Large intestine (tissue), 3 donors: Measurements from ENCODE around the gene GPR137. TPM values are rescaled to one million over a fixed set of nuclear protein-coding genes. Genes with fewer than 3 reads are reported as not detected.

Source experiments
- DNase-seq, 2 donors: peaks; one replicate each; pipeline versions ENCODE4 v3.0.0 to v3.0.0-alpha.2; 2013
- H3K27ac ChIP-seq: one replicate; pipeline ENCODE4 v1.5.1; 2013; ENCODE audit warnings: low read length
- H3K27me3 ChIP-seq: 2 replicates; pipeline ENCODE4 v1.6.1; 2013; ENCODE audit warnings: low read length; ENCODE audit not compliant: control insufficient read depth, insufficient read depth
- H3K36me3 ChIP-seq: 2 replicates; pipeline ENCODE4 v1.6.1; 2013; ENCODE audit warnings: low read length; ENCODE audit not compliant: control insufficient read depth, insufficient read depth
- H3K4me1 ChIP-seq: one replicate; pipeline ENCODE4 v1.6.1; 2013; ENCODE audit warnings: low read length; ENCODE audit not compliant: control insufficient read depth, insufficient read depth
- H3K4me3 ChIP-seq: one replicate; pipeline ENCODE4 v1.5.1; 2013; ENCODE audit warnings: low read length
- H3K9me3 ChIP-seq: one replicate; pipeline ENCODE4 v1.6.1; 2013; ENCODE audit warnings: mild to moderate bottlenecking, low read depth, low read length, moderate library complexity; ENCODE audit not compliant: control insufficient read depth
- WGBS: methylation state at CpG from one replicate; pipeline ENCODE4 v1.1.5; 2013; ENCODE audit warnings: low lambda C conversion rate; ENCODE audit not compliant: insufficient coverage; 5-methylcytosine and 5-hydroxymethylcytosine counted together
- polyA plus RNA-seq: library from polyadenylated mRNA; unstranded; fragments of 120-200 nt; gene quantifications from one replicate; pipeline ENCODE4 v1.2.1, GENCODE V29; 2013

Gene GPR137
- polyA plus RNA-seq, 1 donor = 20.6 TPM

- Histone ChIP-seq H3K4me3 (peak overlapping the region; percentile 91), H3K27me3 (no peaks in the 10 kb centered on the region), H3K27ac (peak overlapping the region; percentile 96), H3K4me1 (peaks cover 36% of the 10 kb centered on the region), H3K36me3 (peaks cover 45% of the 10 kb centered on the region), H3K9me3 (no peaks in the 10 kb centered on the region)
- DNase-seq = no peak
- 31% methylated on average over 3 of the region's 32 CpGs for WGBS
Measured at GRCh38 chr11:64316672-64317324, 31.1 kb downstream of the GPR137 start.

- Histone ChIP-seq H3K36me3 (peaks cover 46% of the 10 kb centered on the region), H3K27me3 (no peaks in the 10 kb centered on the region), H3K4me3 (peak within 1 kb of the TSS; percentile 91), H3K4me1 (peaks cover 43% of the 10 kb centered on the region), H3K9me3 (no peaks in the 10 kb centered on the region), H3K27ac (peak within 1 kb of the TSS; percentile 96)
- peak; percentile 98 to 99 for DNase-seq
- WGBS = no CpG with 5 or more reads among the region's 43 CpGs
Measured at GRCh38 chr11:64317325-64317960, 31.8 kb downstream of the GPR137 start, which contains the start of gene TRMT112. Gene TRMT112, minus strand, starts transcription at chr11:64317559. Its CDS starts 33 bp downstream, at chr11:64317526.

- peak; percentile 98 for DNase-seq
- peaks cover 49% of the 10 kb centered on the region for H3K4me1 ChIP-seq
Measured at GRCh38 chr11:64317961-64318765, 32.5 kb downstream of the GPR137 start, which contains the start of gene PRDX5. Gene PRDX5, plus strand, starts transcription at chr11:64318121. Its CDS starts 95 bp downstream, at chr11:64318216.

GRCh38 chr11:64318766-64319761 is 33.4 kb downstream of the GPR137 start:
- no CpG with 5 or more reads among the region's 19 CpGs for WGBS
- DNase-seq = peak in 1 of 2 donors; percentile 60
- Histone ChIP-seq H3K36me3 (peaks cover 43% of the 10 kb centered on the region), H3K9me3 (no peaks in the 10 kb centered on the region), H3K4me1 (peaks cover 49% of the 10 kb centered on the region), H3K27me3 (no peaks in the 10 kb centered on the region), H3K4me3 (peak overlapping the region; percentile 91), H3K27ac (peak overlapping the region; percentile 96)

More at GRCh38 chr11:64317961-64318765, 32.5 kb downstream of the GPR137 start, which contains the start of gene PRDX5:
- peak within 1 kb of the TSS; percentile 91 for H3K4me3 ChIP-seq
- H3K9me3 ChIP-seq = no peaks in the 10 kb centered on the region
- peak within 1 kb of the TSS; percentile 96 for H3K27ac ChIP-seq
- no peaks in the 10 kb centered on the region for H3K27me3 ChIP-seq
- no CpG with 5 or more reads among the region's 61 CpGs for WGBS
- H3K36me3 ChIP-seq = peaks cover 45% of the 10 kb centered on the region

DNA sequence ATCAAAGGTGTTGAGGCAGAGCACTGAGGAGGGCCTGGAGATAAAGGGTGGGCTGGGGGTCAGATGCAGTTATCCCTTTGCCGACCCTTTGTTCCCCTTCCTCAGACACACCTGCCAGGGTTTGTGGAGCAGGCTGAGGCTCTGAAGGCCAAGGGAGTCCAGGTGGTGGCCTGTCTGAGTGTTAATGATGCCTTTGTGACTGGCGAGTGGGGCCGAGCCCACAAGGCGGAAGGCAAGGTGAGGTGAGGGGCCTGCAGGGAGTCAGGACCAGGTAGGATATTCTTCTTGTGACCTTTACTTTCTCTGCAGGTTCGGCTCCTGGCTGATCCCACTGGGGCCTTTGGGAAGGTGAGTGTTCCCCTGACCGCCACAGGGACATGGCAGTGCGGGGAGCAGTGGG is 34.9 kb downstream of the GPR137 start:
- Histone ChIP-seq H3K36me3 (peaks cover 28% of the 10 kb centered on the region), H3K4me3 (no peak overlapping the region), H3K9me3 (no peaks in the 10 kb centered on the region), H3K27ac (peak overlapping the region; percentile 88), H3K27me3 (no peaks in the 10 kb centered on the region), H3K4me1 (peaks cover 49% of the 10 kb centered on the region)
- no CpG with 5 or more reads among the region's 7 CpGs for WGBS
- DNase-seq = no peak

DNA sequence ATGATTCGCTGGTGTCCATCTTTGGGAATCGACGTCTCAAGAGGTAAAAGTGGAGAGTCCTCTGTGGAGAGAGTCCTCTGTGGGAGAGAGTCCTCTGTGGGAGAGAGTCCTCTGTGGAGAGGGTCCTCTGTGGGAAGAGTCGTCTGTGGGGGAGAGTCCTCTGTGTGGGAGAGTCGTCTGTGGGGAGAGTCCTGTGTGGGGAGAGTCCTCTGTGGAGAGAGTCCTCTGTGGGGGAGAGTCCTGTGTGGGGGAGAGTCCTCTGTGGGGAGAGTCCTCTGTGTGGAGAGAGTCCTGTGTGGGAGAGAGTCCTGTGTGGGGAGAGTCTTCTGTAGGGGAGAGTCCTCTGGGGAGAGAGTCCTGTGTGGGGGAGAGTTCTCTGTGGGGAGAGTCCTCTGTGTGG is 35.4 kb downstream of the GPR137 start:
- Histone ChIP-seq H3K27me3 (no peaks in the 10 kb centered on the region), H3K4me1 (peaks cover 47% of the 10 kb centered on the region), H3K36me3 (peaks cover 23% of the 10 kb centered on the region), H3K4me3 (no peak overlapping the region), H3K9me3 (no peaks in the 10 kb centered on the region), H3K27ac (peak overlapping the region; percentile 88)
- no CpG with 5 or more reads among the region's 5 CpGs for WGBS
- DNase-seq = no peak

- Histone ChIP-seq H3K27me3 (no peaks in the 10 kb centered on the region), H3K36me3 (peaks cover 20% of the 10 kb centered on the region), H3K9me3 (no peaks in the 10 kb centered on the region), H3K4me3 (no peak overlapping the region), H3K27ac (peak overlapping the region; percentile 88), H3K4me1 (peaks cover 42% of the 10 kb centered on the region)
- no CpG with 5 or more reads among the region's 5 CpGs for WGBS
- peak; percentile 65 to 80 for DNase-seq
Measured at GRCh38 chr11:64321533-64321932, 35.9 kb downstream of the GPR137 start.

DNA sequence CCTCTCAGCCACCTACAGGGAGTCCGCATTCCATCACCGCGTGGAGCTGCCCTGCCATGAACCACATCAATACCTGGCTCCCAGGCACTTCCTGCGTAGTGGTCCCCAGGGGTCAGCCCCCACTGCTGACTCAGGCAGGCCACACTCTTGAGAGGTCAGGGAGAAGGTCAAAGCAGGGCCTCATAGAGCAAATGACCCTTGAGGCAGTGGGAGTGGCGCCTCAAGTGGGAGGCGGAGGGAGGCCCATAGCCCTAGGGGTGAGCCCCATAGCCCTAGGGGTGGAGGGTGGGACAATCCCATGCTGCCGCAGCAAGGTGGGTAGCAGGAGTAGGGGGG is 37.2 kb downstream of the GPR137 start:
- DNase-seq = no peak
- WGBS = no CpG with 5 or more reads among the region's 7 CpGs
- H3K4me1 ChIP-seq = peaks cover 39% of the 10 kb centered on the region
- no peak overlapping the region for H3K4me3 ChIP-seq
- no peak overlapping the region for H3K27ac ChIP-seq
- H3K36me3 ChIP-seq = peaks cover 20% of the 10 kb centered on the region
- H3K9me3 ChIP-seq = no peaks in the 10 kb centered on the region
- H3K27me3 ChIP-seq = no peaks in the 10 kb centered on the region

DNA sequence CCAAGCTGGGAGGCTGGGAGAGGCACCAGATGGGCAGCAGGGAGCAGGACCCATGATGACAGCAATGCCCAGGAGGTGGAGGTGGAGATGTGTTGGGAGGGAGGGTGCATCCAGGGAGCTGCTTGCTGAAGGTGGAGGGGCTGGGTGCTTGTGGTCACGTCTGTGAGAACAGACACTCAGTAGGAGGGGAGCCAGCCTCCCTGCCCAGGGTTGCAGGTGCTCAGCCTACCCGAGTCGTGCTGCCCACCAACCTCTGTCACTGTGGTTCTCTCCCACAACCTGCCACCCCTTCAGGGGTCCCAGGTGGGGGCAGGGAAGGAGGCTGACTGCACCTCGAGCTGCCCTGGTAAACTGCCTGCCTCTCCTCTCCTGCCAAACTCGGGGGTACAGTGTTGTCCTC is 37.7 kb downstream of the GPR137 start:
- DNase-seq = no peak
- no CpG with 5 or more reads among the region's 5 CpGs for WGBS
- Histone ChIP-seq H3K27me3 (no peaks in the 10 kb centered on the region), H3K4me3 (no peak overlapping the region), H3K36me3 (peaks cover 20% of the 10 kb centered on the region), H3K4me1 (peaks cover 39% of the 10 kb centered on the region), H3K27ac (no peak overlapping the region), H3K9me3 (no peaks in the 10 kb centered on the region)
